Endodermal cell (in vitro differentiated cells): ENCODE results near the gene STRC. TPM values are rescaled to one million over a fixed set of nuclear protein-coding genes. Genes with fewer than 3 reads are reported as not detected.
"Not testable (repeated sequence)": the region's sequence is repeated elsewhere in the genome, so short reads cannot be mapped to it uniquely, and the experiment has no call there.

Experiments used
- DNase-seq: peaks from one replicate; pipeline ENCODE4 v3.0.0-alpha.2; 2017
- H3K27ac ChIP-seq: 2 replicates; pipeline ENCODE4 v1.5.1; 2013; ENCODE audit warnings: mild to moderate bottlenecking, low read depth, low read length, moderate library complexity
- H3K27me3 ChIP-seq: 2 replicates; pipeline ENCODE4 v1.6.1; 2013; ENCODE audit warnings: mild to moderate bottlenecking, low read length, moderate library complexity; ENCODE audit not compliant: insufficient read depth, control insufficient read depth, poor library complexity, severe bottlenecking
- H3K36me3 ChIP-seq: 2 replicates; pipeline ENCODE4 v1.7.0; 2013; ENCODE audit warnings: mild to moderate bottlenecking, low read length, moderate library complexity; ENCODE audit not compliant: control insufficient read depth, insufficient read depth
- H3K4me1 ChIP-seq: one replicate; pipeline ENCODE4 v1.7.0; 2013; ENCODE audit warnings: low read length; ENCODE audit not compliant: control insufficient read depth, insufficient read depth
- H3K4me3 ChIP-seq: 2 replicates; pipeline ENCODE4 v1.5.1; 2013; ENCODE audit warnings: mild to moderate bottlenecking, low read length, moderate library complexity
- H3K9ac ChIP-seq: 2 replicates; pipeline ENCODE4 v1.6.1; 2013; ENCODE audit warnings: mild to moderate bottlenecking, low read length, moderate library complexity; ENCODE audit not compliant: poor library complexity, severe bottlenecking; ENCODE audit errors: extremely low read depth
- H3K9me3 ChIP-seq: 2 replicates; pipeline ENCODE4 v1.6.1; 2013; ENCODE audit warnings: mild to moderate bottlenecking, low read length, moderate library complexity; ENCODE audit not compliant: control insufficient read depth
- H3K27ac Mint-ChIP-seq: 2 replicates; pipeline ENCODE4 v1.8.0; 2020; ENCODE audit warnings: mixed read lengths
- H3K27me3 Mint-ChIP-seq: 2 replicates; pipeline ENCODE4 v1.8.0; 2021; ENCODE audit warnings: mild to moderate bottlenecking, mixed read lengths; ENCODE audit not compliant: insufficient read depth
- H3K36me3 Mint-ChIP-seq: 2 replicates; pipeline ENCODE4 v1.8.0; 2020; ENCODE audit warnings: low read depth, mixed read lengths
- H3K4me1 Mint-ChIP-seq: 2 replicates; pipeline ENCODE4 v1.8.0; 2020; ENCODE audit warnings: mixed read lengths
- H3K4me3 Mint-ChIP-seq: 2 replicates; pipeline ENCODE4 v1.8.0; 2020; ENCODE audit warnings: mild to moderate bottlenecking, moderate library complexity, mixed read lengths
- H3K9me3 Mint-ChIP-seq: 2 replicates; pipeline ENCODE4 v1.8.0; 2020; ENCODE audit warnings: mild to moderate bottlenecking, mixed read lengths
- WGBS, 2 experiments: methylation state at CpG; one replicate each; pipeline versions ENCODE4 v1.1.5 to v1.1.7; 2013; ENCODE audit warnings: missing lambda C conversion rate in 2 of 2, mixed read lengths in 1 of 2; ENCODE audit not compliant: insufficient coverage in 1 of 2, insufficient read length in 1 of 2; 5-methylcytosine and 5-hydroxymethylcytosine counted together
- long read RNA-seq, 4 experiments: library from polyadenylated mRNA in 2 of 4; library from RNA in 1 of 4; library from capped mRNA in 1 of 4; stranded (forward) in 3 of 4; unstranded in 1 of 4; transcript quantifications; one replicate each; pipeline ENCODE4 v2.0.0, GENCODE V29; 2020 to 2021; ENCODE audit warnings: inconsistent platforms in 1 of 4
- polyA plus RNA-seq, 2 experiments: library from polyadenylated mRNA; stranded (reverse); fragments of 50-300 nt; gene quantifications; one replicate each; pipeline ENCODE4 v1.2.3, GENCODE V29; 2013
- total RNA-seq, 2 donors: library from RNA; stranded (reverse); fragmentation: NEBNext Ultra II Directional in 1 of 2; extraction: Animal tissue kit (Norgen Biotek cat#: 25700) in 1 of 2; gene quantifications; 2 replicates in 1 of 2; 3 replicates in 1 of 2; pipeline ENCODE4 v1.2.1, GENCODE V29; 2021

STRC gene
- under 1 TPM in 1 of 2 donors, not detected in 1; 0.62 TPM for total RNA-seq
- 0.61 TPM for polyA plus RNA-seq (2013, experiment 1 of 2)
- 0.62 TPM for polyA plus RNA-seq (2013, experiment 2 of 2)
- long read RNA-seq, experiment 1, result 0 reads
- long read RNA-seq, experiment 2, result 0 reads
- long read RNA-seq, experiment 3, result 0 reads
- long read RNA-seq, experiment 4, result 0 reads

DNA sequence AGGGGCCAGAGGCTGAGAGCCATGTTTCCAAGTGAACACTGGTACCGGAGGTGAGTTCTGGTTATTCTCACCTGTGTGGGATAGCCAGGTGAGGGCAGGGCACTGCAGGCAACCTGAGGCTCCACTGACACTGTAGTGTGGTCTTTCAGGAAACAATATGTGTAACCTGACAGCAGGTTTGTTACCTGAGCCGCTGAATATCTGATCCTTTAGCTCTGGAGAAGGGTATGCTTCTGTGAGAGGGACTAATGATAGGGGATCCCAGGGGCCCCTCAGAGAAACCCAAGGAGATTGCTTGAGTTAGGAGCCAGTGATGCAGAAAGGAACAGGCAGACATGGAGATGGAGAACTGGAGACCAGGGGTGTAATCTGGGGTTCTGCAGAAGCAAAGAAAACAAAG is at the start of gene STRC:
Gene STRC (minus strand): TSS at position 101 of the 400 bp plus-strand sequence. CDS start 78 bp downstream, at position 23.
- not testable (repeated sequence) for H3K4me1 ChIP-seq, H3K9ac ChIP-seq, H3K4me1 Mint-ChIP-seq, H3K27me3 Mint-ChIP-seq, H3K27me3 ChIP-seq, H3K4me3 ChIP-seq, DNase-seq, H3K27ac Mint-ChIP-seq, H3K9me3 ChIP-seq, H3K27ac ChIP-seq, H3K36me3 ChIP-seq, H3K9me3 Mint-ChIP-seq, H3K4me3 Mint-ChIP-seq, H3K36me3 Mint-ChIP-seq
- no CpG with 5 or more reads among the region's 2 CpGs for WGBS, 2 experiments

- not testable (repeated sequence) for H3K36me3 Mint-ChIP-seq, H3K4me1 Mint-ChIP-seq, H3K9ac ChIP-seq
Observed at GRCh38 chr15:43666177-43666576, 47.6 kb upstream of the STRC start.

DNA sequence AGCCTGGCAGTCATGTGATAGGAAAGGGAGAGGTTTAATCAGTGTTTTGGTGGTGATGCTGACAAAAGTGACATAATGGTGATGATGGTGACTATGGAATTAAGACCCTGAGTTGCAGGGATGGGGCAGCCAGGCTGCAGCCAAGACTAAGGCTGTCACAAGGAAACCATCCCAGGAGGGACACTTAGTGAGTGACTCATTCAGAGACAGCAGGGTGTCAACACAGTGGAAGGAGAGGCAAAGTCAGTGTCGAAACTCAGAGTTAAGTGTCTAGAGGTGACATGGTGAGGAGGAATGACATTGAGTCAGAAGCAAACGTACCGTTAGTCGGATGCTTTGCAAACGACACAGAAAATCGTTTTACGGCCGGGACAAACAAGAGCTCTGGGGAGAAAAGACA is 44.7 kb upstream of the STRC start:
- not testable (repeated sequence) for H3K4me3 Mint-ChIP-seq, H3K9ac ChIP-seq, H3K9me3 Mint-ChIP-seq, H3K27ac ChIP-seq, H3K27me3 ChIP-seq, H3K4me1 Mint-ChIP-seq, H3K27ac Mint-ChIP-seq, H3K9me3 ChIP-seq, H3K4me1 ChIP-seq, H3K36me3 Mint-ChIP-seq, H3K27me3 Mint-ChIP-seq, DNase-seq, H3K36me3 ChIP-seq, H3K4me3 ChIP-seq
- no CpG with 5 or more reads among the region's 8 CpGs for WGBS, 2 experiments

More at GRCh38 chr15:43666177-43666576, 47.6 kb upstream of the STRC start:
- not testable (repeated sequence) for H3K36me3 ChIP-seq, H3K27me3 Mint-ChIP-seq, H3K4me3 ChIP-seq, H3K9me3 Mint-ChIP-seq, H3K27me3 ChIP-seq, H3K4me3 Mint-ChIP-seq, DNase-seq, H3K27ac ChIP-seq, H3K9me3 ChIP-seq, H3K4me1 ChIP-seq, H3K27ac Mint-ChIP-seq
- no CpG with 5 or more reads among the region's 1 CpG for WGBS, 2 experiments

DNA sequence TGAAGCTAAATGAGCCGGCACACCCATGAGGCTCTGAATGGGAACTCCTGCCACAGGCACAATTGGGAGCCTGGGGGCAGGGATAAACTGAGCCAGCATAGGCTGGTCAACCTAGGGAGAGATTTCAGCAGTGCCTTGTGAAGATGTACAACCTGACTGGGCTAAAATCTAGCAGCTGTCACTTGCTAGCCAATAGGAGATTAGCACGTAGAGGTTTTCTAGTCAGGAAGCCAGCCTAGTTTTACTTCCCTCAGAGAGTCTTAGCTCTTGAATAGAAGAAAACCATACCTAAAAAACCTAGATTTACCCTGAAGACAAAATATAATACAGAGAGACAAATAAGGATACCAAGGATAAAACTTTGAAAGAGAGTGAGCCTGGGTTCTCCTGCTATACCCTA is 43.7 kb upstream of the STRC start:
- not testable (repeated sequence) for H3K36me3 Mint-ChIP-seq, H3K4me1 ChIP-seq, H3K27ac ChIP-seq, DNase-seq, H3K4me3 ChIP-seq, H3K9me3 ChIP-seq, H3K9ac ChIP-seq, H3K9me3 Mint-ChIP-seq, H3K27ac Mint-ChIP-seq, H3K4me1 Mint-ChIP-seq, H3K27me3 ChIP-seq, H3K4me3 Mint-ChIP-seq, H3K36me3 ChIP-seq
- WGBS, 2 experiments, result no CpG with 5 or more reads among the region's 2 CpGs
- peaks cover 12% of the 10 kb centered on the region for H3K27me3 Mint-ChIP-seq

GRCh38 chr15:43659727-43660126 is 41.1 kb upstream of the STRC start:
- DNase-seq, H3K4me3 ChIP-seq, H3K36me3 Mint-ChIP-seq, H3K9me3 Mint-ChIP-seq, H3K9ac ChIP-seq, H3K4me3 Mint-ChIP-seq, H3K36me3 ChIP-seq, H3K27me3 ChIP-seq, H3K27ac Mint-ChIP-seq, H3K4me1 ChIP-seq, H3K4me1 Mint-ChIP-seq, H3K9me3 ChIP-seq, H3K27ac ChIP-seq: not testable (repeated sequence)
- peaks cover 12% of the 10 kb centered on the region for H3K27me3 Mint-ChIP-seq
- WGBS, 2 experiments, result no CpG with 5 or more reads among the region's 10 CpGs

- not testable (repeated sequence) for H3K4me1 ChIP-seq, H3K36me3 ChIP-seq, H3K9me3 ChIP-seq, H3K27ac Mint-ChIP-seq, H3K27me3 Mint-ChIP-seq, H3K4me3 Mint-ChIP-seq, H3K9ac ChIP-seq, H3K27me3 ChIP-seq, DNase-seq, H3K4me3 ChIP-seq, H3K27ac ChIP-seq, H3K4me1 Mint-ChIP-seq
- Mint-ChIP-seq H3K9me3 (peaks cover 16% of the 10 kb centered on the region), H3K36me3 (peaks cover 17% of the 10 kb centered on the region)
- 93 to 97% methylated on average over 5 to 16 of the region's 16 CpGs for WGBS, 2 experiments
Observed at GRCh38 chr15:43649430-43649926, 30.9 kb upstream of the STRC start.
